Measurements from ENCODE around the gene TMEM132D. TPM values are rescaled to one million over a fixed set of nuclear protein-coding genes. Genes with fewer than 3 reads are reported as not detected.

Gene TMEM132D
- not detected for total RNA-seq

DNA sequence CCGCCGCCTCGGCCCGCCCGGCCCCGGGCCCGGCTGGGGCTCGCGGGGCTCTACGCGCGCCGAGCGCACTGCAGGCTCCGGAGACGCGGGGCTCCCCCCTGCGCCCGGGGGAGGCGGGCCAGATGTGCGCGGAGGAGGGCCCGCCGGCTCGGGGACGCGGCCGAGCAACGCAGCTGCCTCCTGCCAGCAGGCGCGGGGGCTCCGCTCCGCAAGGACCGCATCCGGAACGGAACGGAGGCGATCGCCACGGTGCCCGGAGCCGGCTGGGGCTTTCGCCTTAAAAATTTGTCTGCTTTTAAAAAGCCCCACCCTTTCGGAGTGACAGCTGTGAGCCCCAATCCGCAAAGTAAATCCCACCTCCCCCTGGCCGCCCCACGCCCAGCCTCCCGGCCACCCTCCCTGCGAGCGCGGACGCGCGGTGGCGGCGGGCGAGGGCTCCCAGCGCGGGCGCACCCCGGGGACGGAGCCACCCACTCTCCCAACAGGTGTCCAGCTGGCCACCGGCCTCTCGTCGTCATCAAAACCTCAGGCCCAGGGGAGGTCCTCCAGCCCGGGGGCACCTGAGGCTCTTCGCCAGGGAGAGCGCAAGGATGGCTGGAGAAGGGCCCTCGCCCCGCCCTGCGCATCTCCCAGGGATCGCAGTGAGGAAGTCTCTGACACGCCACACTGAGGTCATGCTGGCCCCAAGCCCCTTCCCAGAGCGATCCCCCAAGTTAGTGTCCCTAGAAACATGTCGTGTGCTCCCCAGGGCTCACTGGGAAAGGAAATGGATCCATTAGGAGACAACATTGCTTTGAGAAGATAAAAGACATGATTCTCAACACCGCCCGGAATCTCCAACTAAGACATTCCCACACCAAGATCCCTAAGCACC, at the start of gene TMEM132D:
Gene TMEM132D, minus strand, starts transcription at position 70 of the 874 bp plus-strand sequence.
- Histone ChIP-seq H3K9me3 (no peaks in the 10 kb centered on the region), H3K27ac (no peak within 1 kb of the TSS), H3K4me3 (no peak within 1 kb of the TSS), H3K27me3 (peaks cover 0 to 5% of the 10 kb centered on the region in 2 donors), H3K4me1 (no peaks in the 10 kb centered on the region), H3K36me3 (no peaks in the 10 kb centered on the region)
- DNase-seq (ENCODE audit: low spot score) = no peak
- no peak for TF ChIP-seq CTCF (IDR thresholded peaks at IDR 0.05)

DNA sequence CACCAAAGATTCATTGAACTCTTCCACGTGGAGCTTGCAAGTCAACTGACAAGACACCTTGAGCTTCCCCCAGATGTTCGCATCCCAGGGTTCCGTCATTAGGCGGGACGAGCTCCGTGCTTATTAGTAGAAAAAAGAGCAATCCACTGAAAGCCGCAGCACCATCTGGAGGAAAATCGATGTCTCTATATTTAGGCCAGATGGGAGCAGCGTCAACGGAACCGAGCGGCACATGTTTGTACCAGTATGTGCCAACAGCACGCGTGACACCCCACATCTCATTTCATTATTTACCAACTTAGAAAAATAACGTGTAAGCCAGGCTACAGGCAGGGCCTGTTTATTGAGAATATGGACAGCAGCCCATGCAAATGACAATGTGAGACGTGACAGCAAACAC, 45.8 kb upstream of the TMEM132D start:
- Histone ChIP-seq H3K4me3 (no peak overlapping the region), H3K27me3 (no peaks in the 10 kb centered on the region), H3K9me3 (peaks cover 0 to 13% of the 10 kb centered on the region in 2 donors), H3K27ac (no peak overlapping the region), H3K4me1 (no peaks in the 10 kb centered on the region), H3K36me3 (no peaks in the 10 kb centered on the region)
- DNase-seq (ENCODE audit: low spot score) = no peak
- TF ChIP-seq CTCF (IDR thresholded peaks at IDR 0.05) = no peak

GRCh38 chr12:129941618-129942017, 37.8 kb upstream of the TMEM132D start:
- no peak for TF ChIP-seq CTCF (IDR thresholded peaks at IDR 0.05)
- DNase-seq (ENCODE audit: low spot score) = no peak
- no peak overlapping the region for H3K4me3 ChIP-seq
- H3K36me3 ChIP-seq = no peaks in the 10 kb centered on the region
- H3K27ac ChIP-seq = no peak overlapping the region
- no peaks in the 10 kb centered on the region for H3K4me1 ChIP-seq
- no peaks in the 10 kb centered on the region for H3K9me3 ChIP-seq
- H3K27me3 ChIP-seq = no peaks in the 10 kb centered on the region

DNA sequence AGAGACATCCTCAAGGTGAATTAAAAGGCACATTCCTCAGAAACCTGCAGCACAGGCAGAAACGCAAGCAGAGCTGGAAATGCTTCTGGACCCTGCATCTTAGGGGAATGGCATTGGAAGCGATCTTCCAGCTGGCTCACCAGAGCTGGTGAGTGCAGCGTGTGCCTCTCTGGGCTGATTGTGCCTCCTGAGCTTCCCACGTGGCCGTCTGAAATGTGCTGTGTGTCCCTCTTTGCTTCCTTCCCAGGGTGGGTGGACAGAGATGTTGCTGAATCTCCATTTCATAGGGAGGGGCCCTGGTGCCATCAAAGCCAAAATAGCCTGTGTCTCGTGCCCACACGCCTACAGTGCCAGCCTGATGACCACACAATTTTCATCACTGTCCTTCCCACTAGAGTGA, 34.3 kb upstream of the TMEM132D start:
- TF ChIP-seq CTCF (IDR thresholded peaks at IDR 0.05) = no peak
- no peak overlapping the region for H3K4me3 ChIP-seq
- H3K36me3 ChIP-seq = no peaks in the 10 kb centered on the region
- no peaks in the 10 kb centered on the region for H3K4me1 ChIP-seq
- no peaks in the 10 kb centered on the region for H3K27me3 ChIP-seq
- no peaks in the 10 kb centered on the region for H3K9me3 ChIP-seq
- no peak for DNase-seq (ENCODE audit: low spot score)
- H3K27ac ChIP-seq = no peak overlapping the region

DNA sequence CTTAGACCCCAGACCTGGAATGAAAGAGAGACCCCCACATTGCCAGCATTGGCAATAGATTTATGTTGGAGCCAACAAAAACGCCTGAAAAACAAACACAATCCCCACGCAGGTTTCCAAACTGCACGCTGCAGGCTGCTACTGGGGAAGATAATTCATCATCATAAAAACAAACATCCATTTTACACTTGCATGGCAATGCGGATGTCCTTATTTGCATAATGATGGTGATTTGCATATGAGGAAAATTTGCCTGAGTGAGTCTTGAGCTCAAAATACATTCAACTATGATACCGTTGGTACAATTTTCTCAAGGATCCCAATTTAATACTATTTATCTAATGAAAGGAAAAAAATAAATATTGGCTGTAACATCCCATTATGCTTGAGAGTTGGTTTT, 33.6 kb upstream of the TMEM132D start:
- H3K36me3 ChIP-seq = no peaks in the 10 kb centered on the region
- H3K27me3 ChIP-seq = no peaks in the 10 kb centered on the region
- no peak for TF ChIP-seq CTCF (IDR thresholded peaks at IDR 0.05)
- DNase-seq (ENCODE audit: low spot score) = no peak
- no peaks in the 10 kb centered on the region for H3K9me3 ChIP-seq
- H3K27ac ChIP-seq = no peak overlapping the region
- no peak overlapping the region for H3K4me3 ChIP-seq
- no peaks in the 10 kb centered on the region for H3K4me1 ChIP-seq

DNA sequence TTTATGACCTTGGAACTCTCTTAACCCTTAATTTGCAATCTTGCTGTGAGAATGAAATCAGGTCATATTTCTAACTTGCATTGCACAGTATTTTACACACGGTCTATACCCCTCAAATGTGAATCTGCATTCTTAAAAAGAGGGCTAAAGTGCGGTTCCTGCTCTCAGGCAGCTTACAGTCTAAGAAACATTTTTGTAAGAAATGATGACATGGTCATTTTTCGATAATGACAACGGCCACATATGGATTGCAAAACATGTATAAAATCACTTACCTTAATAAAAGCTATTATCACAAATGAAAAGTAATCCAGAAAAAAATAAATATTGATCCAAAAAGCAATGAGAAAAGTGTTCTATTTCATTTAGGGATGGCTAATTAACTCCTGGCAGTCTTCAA, 24.8 kb upstream of the TMEM132D start:
- H3K4me3 ChIP-seq = no peak overlapping the region
- TF ChIP-seq CTCF (IDR thresholded peaks at IDR 0.05) = no peak
- no peaks in the 10 kb centered on the region for H3K36me3 ChIP-seq
- H3K27me3 ChIP-seq = no peaks in the 10 kb centered on the region
- no peak overlapping the region for H3K27ac ChIP-seq
- H3K9me3 ChIP-seq = no peaks in the 10 kb centered on the region
- no peak for DNase-seq (ENCODE audit: low spot score)
- H3K4me1 ChIP-seq = no peaks in the 10 kb centered on the region
